Measurements from ENCODE around the gene RPRD1B.

The RPRD1B gene, protein sequence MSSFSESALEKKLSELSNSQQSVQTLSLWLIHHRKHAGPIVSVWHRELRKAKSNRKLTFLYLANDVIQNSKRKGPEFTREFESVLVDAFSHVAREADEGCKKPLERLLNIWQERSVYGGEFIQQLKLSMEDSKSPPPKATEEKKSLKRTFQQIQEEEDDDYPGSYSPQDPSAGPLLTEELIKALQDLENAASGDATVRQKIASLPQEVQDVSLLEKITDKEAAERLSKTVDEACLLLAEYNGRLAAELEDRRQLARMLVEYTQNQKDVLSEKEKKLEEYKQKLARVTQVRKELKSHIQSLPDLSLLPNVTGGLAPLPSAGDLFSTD

GRCh38 chr20:38033330-38034107 lies at the start of gene RPRD1B, which contains the start of gene TTI1:
RPRD1B (plus strand) TSS chr20:38033746; CDS start chr20:38033948, 202 bp downstream.
TTI1 (minus strand) TSS chr20:38033456; CDS start chr20:38013816, 19,640 bp downstream.
- peak; percentile 78 to 83 for DNase-seq

DNA sequence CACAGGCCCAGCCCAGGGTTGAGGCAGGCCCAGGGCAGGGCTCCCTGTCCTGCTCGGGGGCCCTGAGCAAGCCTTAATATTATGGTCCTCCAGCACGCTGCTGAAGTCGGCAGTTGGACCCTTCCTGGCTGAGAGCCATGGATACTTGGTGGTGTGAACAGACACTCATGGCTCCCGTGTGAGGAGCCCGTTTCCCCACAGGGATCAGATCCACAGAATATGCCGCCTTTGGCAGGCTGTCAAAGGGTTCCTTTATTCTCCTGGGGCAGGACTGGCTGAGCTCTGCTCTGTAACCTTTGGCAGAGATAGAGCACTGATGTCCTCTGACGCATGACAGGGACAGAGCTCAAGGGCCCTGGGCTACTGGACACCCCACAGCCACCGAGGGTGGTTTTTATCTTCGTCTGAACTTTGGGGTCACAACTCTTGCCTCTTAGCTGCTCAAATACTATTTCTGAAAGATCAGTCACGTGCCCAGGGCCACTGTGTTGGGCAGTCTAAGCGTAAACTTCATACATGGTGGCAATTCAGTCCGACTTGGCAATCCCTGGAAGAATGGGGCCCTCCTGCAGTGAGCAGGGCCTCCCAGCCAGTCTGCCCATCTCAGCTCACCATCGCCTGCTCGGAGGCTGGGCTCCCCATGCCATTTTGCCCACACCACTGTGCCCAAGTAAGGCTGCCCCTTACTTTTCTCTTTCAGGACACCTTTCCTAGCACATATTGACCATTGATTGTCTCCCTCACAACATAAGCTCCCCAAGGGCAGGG lies 49.3 kb upstream of the RPRD1B start:
- DNase-seq = no peak

- DNase-seq = no peak
These were observed 47.3 kb upstream of the RPRD1B start for GRCh38 chr20:37986044-37986858.

- no peak for DNase-seq
These were observed 46.5 kb upstream of the RPRD1B start for GRCh38 chr20:37986873-37987601.

DNA sequence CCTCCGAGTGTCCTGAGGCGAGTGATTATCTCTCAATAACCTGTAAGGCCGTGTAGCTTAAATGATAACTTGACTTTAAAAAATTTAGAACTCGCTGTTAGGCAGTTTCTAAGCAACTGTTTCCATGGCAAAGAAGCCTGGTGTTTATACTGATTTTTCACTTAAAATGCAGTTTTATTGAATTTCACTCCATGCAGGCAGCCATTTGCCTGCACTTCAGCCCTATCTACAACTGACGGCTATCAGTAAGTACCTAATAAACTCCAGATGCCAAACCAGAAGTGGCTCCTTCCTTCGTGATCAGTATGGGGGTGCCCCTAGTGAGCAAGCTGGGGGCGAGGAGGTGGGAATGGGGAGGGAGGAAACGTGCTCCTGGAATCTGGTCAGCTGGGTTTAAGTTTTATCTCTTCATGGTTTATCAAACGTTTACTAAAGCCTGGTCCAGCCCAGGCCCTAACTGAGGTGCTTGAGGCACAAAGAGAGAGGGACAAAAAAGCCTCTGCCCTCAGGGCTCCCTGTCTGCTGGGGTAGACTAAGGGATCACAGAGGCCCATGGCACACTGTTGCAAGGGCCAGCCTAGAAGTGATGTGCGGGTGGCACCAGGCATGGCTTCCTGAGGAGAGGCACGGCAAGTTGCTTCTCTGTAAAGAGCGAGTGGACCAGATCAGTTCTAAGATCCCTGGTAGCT lies 45.8 kb upstream of the RPRD1B start:
- no peak for DNase-seq

GRCh38 chr20:37988306-37988954 lies 45.1 kb upstream of the RPRD1B start:
- no peak for DNase-seq

DNA sequence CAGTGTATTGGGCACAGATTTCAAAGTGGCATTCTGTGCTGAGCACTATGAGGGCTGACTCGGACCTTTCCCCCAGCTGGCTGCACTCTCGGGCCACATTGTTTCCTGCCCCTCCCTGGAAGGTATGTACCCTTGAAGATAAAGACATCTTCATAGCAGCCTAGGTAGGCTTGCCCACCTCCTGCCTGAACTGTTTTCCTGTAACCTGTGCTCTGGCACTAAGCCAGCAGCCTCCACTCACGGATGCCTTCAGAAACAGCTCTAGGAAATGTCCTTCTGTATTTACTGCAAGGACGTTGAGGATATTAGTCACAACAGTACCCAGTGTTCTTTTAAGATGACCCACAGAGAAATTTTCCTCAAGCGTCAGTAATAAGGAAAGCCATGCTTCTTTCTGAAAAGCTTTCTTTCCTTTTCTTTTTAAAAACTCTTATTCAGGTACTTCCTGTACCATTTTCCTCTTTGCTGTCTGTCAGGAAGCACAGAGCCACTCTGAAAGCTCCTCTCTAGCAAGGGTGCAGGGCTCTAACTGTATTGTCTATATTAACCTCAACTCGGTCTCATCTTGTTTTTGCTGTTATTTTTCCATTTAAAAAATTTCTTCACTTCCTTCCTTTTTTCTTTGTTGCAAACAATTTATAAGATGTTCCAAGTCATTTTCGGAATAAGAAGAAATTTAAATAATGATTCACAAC lies 43.8 kb upstream of the RPRD1B start:
- DNase-seq = no peak

GRCh38 chr20:37990571-37991151 lies 42.9 kb upstream of the RPRD1B start:
- peak; percentile 70 to 75 for DNase-seq

DNA sequence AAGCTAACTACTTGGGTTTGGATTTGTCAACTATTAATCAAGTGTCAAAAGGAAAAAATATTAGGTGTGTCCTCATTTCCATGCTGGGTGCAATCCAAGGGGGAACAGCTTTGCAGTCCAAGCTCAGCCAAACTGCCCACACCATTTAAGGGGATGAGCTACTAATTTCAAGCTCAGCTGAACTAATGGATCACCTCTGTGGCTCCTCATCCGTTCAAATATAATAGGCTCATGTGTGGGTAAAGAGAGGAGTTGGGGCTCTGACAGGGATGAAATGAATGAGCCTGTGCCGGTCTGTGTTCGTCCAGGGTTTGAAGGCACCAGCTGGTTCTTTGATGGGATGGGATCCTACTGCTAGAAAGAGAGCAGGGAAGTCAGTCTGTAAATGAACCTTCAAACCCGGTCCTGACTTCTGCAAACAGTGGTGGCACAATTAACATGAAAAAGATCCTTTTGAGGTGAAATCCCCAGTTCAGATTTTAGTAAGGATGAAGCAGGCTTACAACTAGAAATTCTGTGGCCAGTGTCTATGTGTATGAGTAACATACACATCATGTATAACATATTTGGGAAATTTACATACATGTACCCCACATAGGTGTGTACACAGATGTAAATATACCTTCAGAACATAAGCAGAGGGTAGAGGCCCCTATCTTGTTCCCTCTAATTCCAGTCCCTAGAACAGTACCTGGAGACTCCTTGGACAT lies 42.2 kb upstream of the RPRD1B start:
- no peak for DNase-seq

DNA sequence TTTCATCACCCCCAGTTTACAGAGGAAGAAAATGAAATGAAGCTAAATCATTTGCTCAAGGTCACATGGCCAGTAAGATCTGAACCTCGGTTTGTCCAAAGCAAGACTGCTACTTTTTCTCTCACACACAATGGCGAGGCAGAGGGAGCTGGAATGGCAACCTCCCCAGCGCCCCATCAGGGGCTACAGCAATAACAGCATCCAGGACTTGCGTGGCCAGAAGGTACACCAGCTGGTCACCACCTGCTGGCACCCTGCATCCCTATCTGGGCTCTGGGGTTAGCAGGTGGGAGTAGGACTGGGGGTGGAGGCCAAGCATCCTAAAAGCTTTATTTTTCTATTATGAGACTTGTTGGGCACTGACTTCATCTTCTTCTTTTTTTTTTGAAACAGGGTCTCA lies 41.6 kb upstream of the RPRD1B start:
- no peak for DNase-seq

- peak; percentile 5 to 11 for DNase-seq
These were observed 40.6 kb upstream of the RPRD1B start for GRCh38 chr20:37992802-37993409.

- DNase-seq = no peak
These were observed 39.0 kb upstream of the RPRD1B start for GRCh38 chr20:37994512-37994911.

- DNase-seq = no peak
These were observed 37.5 kb upstream of the RPRD1B start for GRCh38 chr20:37995856-37996605.

DNA sequence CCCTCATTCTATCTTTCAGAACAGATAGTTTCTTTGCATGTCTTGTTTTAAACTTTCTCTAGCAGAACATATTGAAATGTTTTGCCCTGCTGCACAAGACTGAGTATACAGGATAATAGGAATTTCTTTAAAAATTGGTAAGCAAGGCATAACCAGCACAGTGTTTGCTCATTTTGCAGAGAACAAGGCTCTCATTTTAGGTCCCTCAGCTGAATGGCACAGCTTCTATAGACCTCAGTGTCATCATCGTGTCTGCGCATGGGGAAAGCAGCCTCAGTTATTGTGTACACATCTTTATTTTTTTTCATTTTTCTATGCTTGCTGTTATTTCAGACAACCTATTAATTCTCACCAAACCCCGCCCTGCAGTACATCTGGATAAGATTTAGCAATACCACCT lies 36.0 kb upstream of the RPRD1B start:
- DNase-seq = no peak

GRCh38 chr20:37999526-38000263 lies 33.9 kb upstream of the RPRD1B start:
- DNase-seq = no peak

- no peak for DNase-seq
These were observed 33.3 kb upstream of the RPRD1B start for GRCh38 chr20:38000293-38000692.

All from AML-193 (cell line).